HG03066 (cell line): ENCODE data around the gene IMMP2L.

Experiments
- ATAC-seq: cut with Tn5 transposase; IDR thresholded peaks from one replicate; pipeline ENCODE4 v1.9.1; 2021; ENCODE audit warnings: low read depth; ENCODE audit not compliant: unreplicated experiment

Gene IMMP2L

GRCh38 chr7:111137296-111138192 is 424.7 kb downstream of the IMMP2L start:
- ATAC-seq = peak; percentile 67

- no peak for ATAC-seq
Measured at GRCh38 chr7:111132833-111133232, 429.5 kb downstream of the IMMP2L start.

- no peak for ATAC-seq
Measured at GRCh38 chr7:111129435-111129834, 432.9 kb downstream of the IMMP2L start.

- ATAC-seq = no peak
Measured at GRCh38 chr7:111126987-111127386, 435.3 kb downstream of the IMMP2L start.

GRCh38 chr7:111115966-111116365 is 446.3 kb downstream of the IMMP2L start:
- ATAC-seq = no peak

- ATAC-seq = no peak
Measured at GRCh38 chr7:111113263-111114017, 448.9 kb downstream of the IMMP2L start.

- no peak for ATAC-seq
Measured at GRCh38 chr7:111112439-111112838, 449.9 kb downstream of the IMMP2L start.

GRCh38 chr7:111108496-111108895 is 453.8 kb downstream of the IMMP2L start:
- no peak for ATAC-seq

- no peak for ATAC-seq
Measured at GRCh38 chr7:111108000-111108399, 454.3 kb downstream of the IMMP2L start.

- ATAC-seq = no peak
Measured at GRCh38 chr7:111107579-111107978, 454.7 kb downstream of the IMMP2L start.

GRCh38 chr7:111105269-111105668 is 457.0 kb downstream of the IMMP2L start:
- ATAC-seq = no peak

- ATAC-seq = no peak
Measured at GRCh38 chr7:111104710-111105109, 457.6 kb downstream of the IMMP2L start.

GRCh38 chr7:111103678-111104274 is 458.5 kb downstream of the IMMP2L start:
- ATAC-seq = peak; percentile 82

GRCh38 chr7:111103136-111103535 is 459.2 kb downstream of the IMMP2L start:
- no peak for ATAC-seq

GRCh38 chr7:111101856-111102646 is 460.2 kb downstream of the IMMP2L start:
- ATAC-seq = no peak

- ATAC-seq = no peak
Measured at GRCh38 chr7:111098926-111099250, 463.4 kb downstream of the IMMP2L start.

GRCh38 chr7:111098011-111098925 is 464.0 kb downstream of the IMMP2L start:
- ATAC-seq = peak; percentile 85

GRCh38 chr7:111096997-111097396 is 465.3 kb downstream of the IMMP2L start:
- no peak for ATAC-seq

GRCh38 chr7:111094419-111094818 is 467.9 kb downstream of the IMMP2L start:
- ATAC-seq = no peak

- no peak for ATAC-seq
Measured at GRCh38 chr7:111093496-111093895, 468.8 kb downstream of the IMMP2L start.
